H9 (cell line): ENCODE data around the gene MRPL1. TPM values are rescaled to one million over a fixed set of nuclear protein-coding genes. Genes with fewer than 3 reads are reported as not detected.

ENCODE experiments used
- DNase-seq: peaks from one replicate; pipeline ENCODE4 v3.0.0-alpha.2; 2017
- H2AFZ ChIP-seq: one replicate; pipeline ENCODE4 v1.6.1; 2013; ENCODE audit warnings: mild to moderate bottlenecking, low read length, control low read depth, moderate library complexity
- H2AK5ac ChIP-seq: 2 replicates; pipeline ENCODE4 v1.6.1; 2013; ENCODE audit warnings: low read length, control low read depth, mixed read lengths; ENCODE audit not compliant: insufficient read length
- H2BK120ac ChIP-seq: one replicate; pipeline ENCODE4 v1.6.1; 2013; ENCODE audit warnings: low read depth, mild to moderate bottlenecking, low read length, control low read depth, inconsistent platforms; ENCODE audit not compliant: poor library complexity, severe bottlenecking
- H2BK12ac ChIP-seq: 2 replicates; pipeline ENCODE4 v1.6.1; 2013; ENCODE audit warnings: low read length, control low read depth, mixed read lengths, low read depth; ENCODE audit not compliant: insufficient read length
- H2BK15ac ChIP-seq: 2 replicates; pipeline ENCODE4 v1.6.1; 2013; ENCODE audit warnings: low read depth, low read length, control low read depth
- H2BK20ac ChIP-seq: one replicate; pipeline ENCODE4 v1.6.1; 2013; ENCODE audit warnings: low read depth, mild to moderate bottlenecking, low read length, control low read depth, inconsistent platforms; ENCODE audit not compliant: poor library complexity, severe bottlenecking
- H2BK5ac ChIP-seq: 2 replicates; pipeline ENCODE4 v1.6.1; 2013; ENCODE audit warnings: low read length, control low read depth, mixed read lengths; ENCODE audit not compliant: insufficient read length
- H3K14ac ChIP-seq: 2 replicates; pipeline ENCODE4 v1.6.1; 2013; ENCODE audit warnings: low read length, control low read depth; ENCODE audit not compliant: insufficient read depth
- H3K18ac ChIP-seq: 2 replicates; pipeline ENCODE4 v1.6.1; 2013; ENCODE audit warnings: low read depth, mild to moderate bottlenecking, mixed read lengths, low read length, control low read depth; ENCODE audit not compliant: insufficient read length
- H3K23ac ChIP-seq: 2 replicates; pipeline ENCODE4 v1.6.1; 2013; ENCODE audit warnings: low read length, control low read depth, mixed read lengths, low read depth; ENCODE audit not compliant: insufficient read length
- H3K23me2 ChIP-seq: 2 replicates; pipeline ENCODE4 v1.6.1; 2013; ENCODE audit warnings: low read depth, mild to moderate bottlenecking, mixed read lengths, low read length, control low read depth; ENCODE audit not compliant: insufficient read length, poor library complexity, severe bottlenecking
- H3K27ac ChIP-seq: 2 replicates; pipeline ENCODE4 v1.5.1; 2013; ENCODE audit warnings: low read length, control low read depth, mixed read lengths, low read depth; ENCODE audit not compliant: insufficient read length
- H3K27me3 ChIP-seq: 2 replicates; pipeline ENCODE4 v1.6.1; 2013; ENCODE audit warnings: low read length, control low read depth, inconsistent platforms; ENCODE audit not compliant: insufficient read depth
- H3K4ac ChIP-seq: 2 replicates; pipeline ENCODE4 v1.6.1; 2013; ENCODE audit warnings: low read depth, mild to moderate bottlenecking, control low read depth, inconsistent platforms, low read length, moderate library complexity
- H3K4me1 ChIP-seq: 2 replicates; pipeline ENCODE4 v1.6.1; 2013; ENCODE audit warnings: low read length, control low read depth, inconsistent platforms; ENCODE audit not compliant: insufficient read depth
- H3K4me2 ChIP-seq: 2 replicates; pipeline ENCODE4 v1.6.1; 2013; ENCODE audit warnings: low read length, control low read depth, mixed read lengths; ENCODE audit not compliant: insufficient read length, insufficient read depth
- H3K56ac ChIP-seq: 2 replicates; pipeline ENCODE4 v1.6.1; 2013; ENCODE audit warnings: low read depth, mild to moderate bottlenecking, mixed read lengths, low read length, control low read depth; ENCODE audit not compliant: insufficient read length
- H3K79me1 ChIP-seq: 2 replicates; pipeline ENCODE4 v1.6.1; 2013; ENCODE audit warnings: low read depth, mild to moderate bottlenecking, moderate library complexity, low read length, control low read depth, inconsistent platforms; ENCODE audit not compliant: insufficient read depth, poor library complexity, severe bottlenecking
- H3K79me2 ChIP-seq: 2 replicates; pipeline ENCODE4 v1.6.1; 2013; ENCODE audit warnings: low read length, control low read depth, inconsistent platforms; ENCODE audit not compliant: insufficient read depth
- H3K9ac ChIP-seq: 2 replicates; pipeline ENCODE4 v1.6.1; 2013; ENCODE audit warnings: low read length, control low read depth, mixed read lengths; ENCODE audit not compliant: insufficient read length; ENCODE audit errors: extremely low read depth
- H3K9me3 ChIP-seq: one replicate; pipeline ENCODE4 v1.6.1; 2013; ENCODE audit warnings: low read depth, low read length, inconsistent platforms; ENCODE audit not compliant: control insufficient read depth
- H3T11ph ChIP-seq: one replicate; pipeline ENCODE4 v1.6.1; 2013; ENCODE audit warnings: mild to moderate bottlenecking, low read length, control low read depth, inconsistent platforms
- H4K20me1 ChIP-seq: one replicate; pipeline ENCODE4 v1.6.1; 2013; ENCODE audit not compliant: control insufficient read depth, insufficient read length, insufficient read depth
- H4K5ac ChIP-seq: 2 replicates; pipeline ENCODE4 v1.6.1; 2013; ENCODE audit warnings: low read depth, mild to moderate bottlenecking, mixed read lengths, low read length, control low read depth; ENCODE audit not compliant: insufficient read length
- H4K8ac ChIP-seq: replicated peaks from 2 replicates; pipeline ENCODE4 v1.6.1; 2013; ENCODE audit warnings: low read length, control low read depth, mixed read lengths, low read depth; ENCODE audit not compliant: insufficient read length
- H4K91ac ChIP-seq: 2 replicates; pipeline ENCODE4 v1.6.1; 2013; ENCODE audit warnings: low read depth, mild to moderate bottlenecking, moderate library complexity, mixed read lengths, low read length, control low read depth; ENCODE audit not compliant: insufficient read length
- H3K27ac Mint-ChIP-seq, 3 experiments: 2 replicates in 2 of 3; 3 replicates in 1 of 3; pipeline ENCODE4 v1.8.0; 2020 to 2021; ENCODE audit warnings: mixed read lengths in 3 of 3, mild to moderate bottlenecking in 1 of 3, moderate library complexity in 1 of 3
- H3K27me3 Mint-ChIP-seq: 2 replicates; pipeline ENCODE4 v1.8.0; 2021; ENCODE audit warnings: low read depth, mild to moderate bottlenecking, moderate library complexity, mixed read lengths
- H3K36me3 Mint-ChIP-seq, 3 experiments: 2 replicates in 2 of 3; 3 replicates in 1 of 3; pipeline ENCODE4 v1.8.0; 2020 to 2021; ENCODE audit warnings: low read depth in 3 of 3, mixed read lengths in 3 of 3; ENCODE audit not compliant: insufficient read depth in 1 of 3
- H3K4me1 Mint-ChIP-seq, 2 experiments: 2 replicates each; pipeline ENCODE4 v1.8.0; 2020; ENCODE audit warnings: mixed read lengths in 2 of 2
- H3K4me3 Mint-ChIP-seq, 2 experiments: 2 replicates in 1 of 2; 3 replicates in 1 of 2; pipeline ENCODE4 v1.8.0; 2020 to 2021; ENCODE audit warnings: mild to moderate bottlenecking in 2 of 2, mixed read lengths in 2 of 2, moderate library complexity in 1 of 2
- H3K9me3 Mint-ChIP-seq, 2 experiments: 2 replicates in 1 of 2; 3 replicates in 1 of 2; pipeline ENCODE4 v1.8.0; 2020; ENCODE audit warnings: mild to moderate bottlenecking in 2 of 2, mixed read lengths in 2 of 2, moderate library complexity in 1 of 2
- CTCF ChIP-seq: fragments of 200-600 bp; sonication (generic); conservative IDR thresholded peaks from 3 replicates; pipeline ENCODE4 v1.8.0; 2021; ENCODE audit warnings: antibody characterized with exemption, mild to moderate bottlenecking
- WGBS: extraction: QIAGEN DNeasy Blood & Tissue Kit; methylation state at CpG from one replicate; pipeline ENCODE4 v1.1.7; 2013; ENCODE audit warnings: missing lambda C conversion rate, low lambda C conversion rate, mixed read lengths; ENCODE audit not compliant: insufficient read length; ENCODE audit errors: extremely low coverage; 5-methylcytosine and 5-hydroxymethylcytosine counted together
- total RNA-seq: library from RNA; stranded (reverse); gene quantifications from 2 replicates; pipeline ENCODE4 v1.2.1, GENCODE V29; 2021

MRPL1 gene
- total RNA-seq, 1 experiment from 2014 or later: 39.0 TPM

GRCh38 chr4:77854431-77855111, 8.1 kb upstream of the MRPL1 start:
- no peak overlapping the region for H4K91ac ChIP-seq
- no peaks in the 10 kb centered on the region for H3K27me3 ChIP-seq
- no peaks in the 10 kb centered on the region for H3K9me3 ChIP-seq
- H3T11ph ChIP-seq: no peak overlapping the region
- no peaks in the 10 kb centered on the region for H3K79me2 ChIP-seq
- DNase-seq: no peak
- H4K5ac ChIP-seq: no peak overlapping the region
- H2BK5ac ChIP-seq: no peak overlapping the region
- no peak overlapping the region for H3K4me2 ChIP-seq
- H3K18ac ChIP-seq: no peak overlapping the region
- no peak overlapping the region for H4K8ac ChIP-seq
- no peak overlapping the region for H3K9ac ChIP-seq
- TF ChIP-seq CTCF: no peak
- Mint-ChIP-seq H3K36me3 (no peaks in the 10 kb centered on the region), H3K9me3 (no peaks in the 10 kb centered on the region), H3K27me3 (no peaks in the 10 kb centered on the region), H3K4me3 (no peak overlapping the region), H3K4me1 (no peaks in the 10 kb centered on the region), H3K27ac (no peak overlapping the region)
- H2BK15ac ChIP-seq: no peak overlapping the region
- no peak overlapping the region for H3K4ac ChIP-seq
- no peak overlapping the region for H3K27ac ChIP-seq
- H3K4me1 ChIP-seq: no peaks in the 10 kb centered on the region
- no peak overlapping the region for H2BK20ac ChIP-seq
- no peak overlapping the region for H2AFZ ChIP-seq
- H3K23ac ChIP-seq: no peak overlapping the region
- no peaks in the 10 kb centered on the region for H4K20me1 ChIP-seq
- no peak overlapping the region for H2BK120ac ChIP-seq
- no CpG with 5 or more reads among the region's 7 CpGs for WGBS
- no peak overlapping the region for H3K56ac ChIP-seq
- H2AK5ac ChIP-seq: no peak overlapping the region
- no peak overlapping the region for H2BK12ac ChIP-seq
- H3K23me2 ChIP-seq: no peaks in the 10 kb centered on the region
- H3K79me1 ChIP-seq: no peaks in the 10 kb centered on the region
- H3K14ac ChIP-seq: no peak overlapping the region
